GDM1 (cell line): ENCODE data around the gene P4HA2.
"Not testable (repeated sequence)": the region's sequence is repeated elsewhere in the genome, so short reads cannot be mapped to it uniquely, and the experiment has no call there.

Experiments used
- DNase-seq: peaks from one replicate; lab custom pipeline; 2025; lab: John Stamatoyannopoulos, UW

P4HA2 gene

GRCh38 chr5:132199116-132199680 lies 28.5 kb downstream of the P4HA2 start:
- no peak for DNase-seq

- no peak for DNase-seq
Observed at GRCh38 chr5:132198571-132198970, 29.1 kb downstream of the P4HA2 start.

- DNase-seq = no peak
Observed at GRCh38 chr5:132195727-132196126, 31.9 kb downstream of the P4HA2 start.

GRCh38 chr5:132193165-132193694 lies 34.4 kb downstream of the P4HA2 start:
- no peak for DNase-seq

- peak; percentile 38 for DNase-seq
Observed at GRCh38 chr5:132190161-132190817, 37.4 kb downstream of the P4HA2 start.

GRCh38 chr5:132184588-132184987 lies 43.1 kb downstream of the P4HA2 start:
- no peak for DNase-seq

GRCh38 chr5:132183723-132184122 lies 43.9 kb downstream of the P4HA2 start:
- DNase-seq = no peak

GRCh38 chr5:132182359-132183040 lies 45.2 kb downstream of the P4HA2 start:
- DNase-seq = no peak

GRCh38 chr5:132181011-132181629 lies 46.5 kb downstream of the P4HA2 start:
- no peak for DNase-seq

GRCh38 chr5:132180134-132180745 lies 47.4 kb downstream of the P4HA2 start:
- DNase-seq = no peak

GRCh38 chr5:132179405-132179804 lies 48.2 kb downstream of the P4HA2 start:
- DNase-seq = no peak

- DNase-seq = no peak
Observed at GRCh38 chr5:132177691-132178149, 49.9 kb downstream of the P4HA2 start.

GRCh38 chr5:132176987-132177386 lies 50.7 kb downstream of the P4HA2 start:
- peak; percentile 8 for DNase-seq

- DNase-seq = no peak
Observed at GRCh38 chr5:132176521-132176945, 51.1 kb downstream of the P4HA2 start.

GRCh38 chr5:132162945-132163344 lies 64.7 kb downstream of the P4HA2 start:
- DNase-seq = no peak

- DNase-seq = not testable (repeated sequence)
Observed at GRCh38 chr5:132161574-132162326, 65.9 kb downstream of the P4HA2 start.

- DNase-seq = no peak
Observed at GRCh38 chr5:132156413-132156812, 71.2 kb downstream of the P4HA2 start.

- no peak for DNase-seq
Observed at GRCh38 chr5:132150565-132150964, 77.1 kb downstream of the P4HA2 start.

GRCh38 chr5:132147663-132148062 lies 80.0 kb downstream of the P4HA2 start:
- DNase-seq = no peak

- not testable (repeated sequence) for DNase-seq
Observed at GRCh38 chr5:132145326-132145725, 82.3 kb downstream of the P4HA2 start.

GRCh38 chr5:132143148-132143547 lies 84.5 kb downstream of the P4HA2 start:
- no peak for DNase-seq
